Measurements from ENCODE around the gene NCKAP5L. TPM values are rescaled to one million over a fixed set of nuclear protein-coding genes. Genes with fewer than 3 reads are reported as not detected.

Gene NCKAP5L
- total RNA-seq, 3 donors from 2014 or later (not counting 1 experiment from before 2014, with no cell fraction given), result 16.7 to 19.3 (median 16.8) TPM

- Histone ChIP-seq H3K27ac (ENCODE audit: low read length) (no peak overlapping the region), H3K36me3 (ENCODE audit: control insufficient read depth, insufficient read depth, low read length) (no peaks in the 10 kb centered on the region), H3K9me3 (ENCODE audit: control insufficient read depth, insufficient read depth, low read length) (no peaks in the 10 kb centered on the region), H3K4me3 (ENCODE audit: low read length) (no peak overlapping the region), H3K4me1 (ENCODE audit: control insufficient read depth, insufficient read depth, low read length) (no peaks in the 10 kb centered on the region), H3K27me3 (ENCODE audit: control insufficient read depth, insufficient read depth, low read length) (no peaks in the 10 kb centered on the region)
- no peak for DNase-seq
- Mint-ChIP-seq H3K27me3 (ENCODE audit: low read depth in 2 of 2) (peaks cover 0 to 10% of the 10 kb centered on the region in 2 donors), H3K27ac (no peak overlapping the region), H3K36me3 (no peaks in the 10 kb centered on the region), H3K4me3 (no peak overlapping the region), H3K4me1 (peaks cover 0 to 5% of the 10 kb centered on the region in 2 donors), H3K9me3 (no peaks in the 10 kb centered on the region)
- intact Hi-C loops (cut with micrococcal nuclease), result loop anchor here (5.0 kb wide), 1 partner anchor 192 kb away; the partner anchor contains the start of gene ASIC1
- no peak for TF ChIP-seq CTCF (IDR thresholded peaks at IDR 0.05)
- ATAC-seq, result no peak
- 85% methylated on average over 7 of the region's 8 CpGs for WGBS (ENCODE audit: insufficient coverage)
These were observed 37.5 kb upstream of the NCKAP5L start for GRCh38 chr12:49865782-49866135.

- no peak overlapping the region for H3K27ac Mint-ChIP-seq
- no peak for DNase-seq
These were observed 37.0 kb upstream of the NCKAP5L start for GRCh38 chr12:49865109-49865781.

GRCh38 chr12:49864798-49865090, 36.5 kb upstream of the NCKAP5L start:
- no peak for ATAC-seq
- Histone ChIP-seq H3K4me1 (ENCODE audit: control insufficient read depth, insufficient read depth, low read length) (no peaks in the 10 kb centered on the region), H3K9me3 (ENCODE audit: control insufficient read depth, insufficient read depth, low read length) (no peaks in the 10 kb centered on the region), H3K27ac (ENCODE audit: low read length) (no peak overlapping the region), H3K4me3 (ENCODE audit: low read length) (no peak overlapping the region), H3K36me3 (ENCODE audit: control insufficient read depth, insufficient read depth, low read length) (no peaks in the 10 kb centered on the region), H3K27me3 (ENCODE audit: control insufficient read depth, insufficient read depth, low read length) (no peaks in the 10 kb centered on the region)
- Mint-ChIP-seq H3K36me3 (no peaks in the 10 kb centered on the region), H3K4me3 (no peak overlapping the region), H3K27me3 (ENCODE audit: low read depth in 2 of 2) (peaks cover 2 to 10% of the 10 kb centered on the region in 2 donors), H3K9me3 (no peaks in the 10 kb centered on the region), H3K4me1 (peaks cover 0 to 5% of the 10 kb centered on the region in 2 donors), H3K27ac (no peak overlapping the region)
- TF ChIP-seq CTCF (IDR thresholded peaks at IDR 0.05), result no peak
- intact Hi-C loops (cut with micrococcal nuclease), result loop anchor here (5.0 kb wide), 1 partner anchor 193 kb away; the partner anchor contains the start of gene ASIC1
- no peak for DNase-seq
- 70% methylated on average over 2 of the region's 2 CpGs for WGBS (ENCODE audit: insufficient coverage)

More at GRCh38 chr12:49865109-49865781, 37.0 kb upstream of the NCKAP5L start:
- H3K4me1 ChIP-seq (ENCODE audit: control insufficient read depth, insufficient read depth, low read length), result no peaks in the 10 kb centered on the region
- no peaks in the 10 kb centered on the region for H3K36me3 ChIP-seq (ENCODE audit: control insufficient read depth, insufficient read depth, low read length)
- intact Hi-C loops (cut with micrococcal nuclease), result loop anchor here (5.0 kb wide), 1 partner anchor 192 kb away; the partner anchor contains the start of gene ASIC1
- Mint-ChIP-seq H3K4me1 (peaks cover 0 to 5% of the 10 kb centered on the region in 2 donors), H3K27me3 (ENCODE audit: low read depth in 2 of 2) (peaks cover 0 to 10% of the 10 kb centered on the region in 2 donors), H3K9me3 (no peaks in the 10 kb centered on the region), H3K36me3 (no peaks in the 10 kb centered on the region), H3K4me3 (no peak overlapping the region)
- H3K4me3 ChIP-seq (ENCODE audit: low read length), result no peak overlapping the region
- no peak overlapping the region for H3K27ac ChIP-seq (ENCODE audit: low read length)
- TF ChIP-seq CTCF (IDR thresholded peaks at IDR 0.05), result no peak
- no peaks in the 10 kb centered on the region for H3K27me3 ChIP-seq (ENCODE audit: control insufficient read depth, insufficient read depth, low read length)
- H3K9me3 ChIP-seq (ENCODE audit: control insufficient read depth, insufficient read depth, low read length), result no peaks in the 10 kb centered on the region
- WGBS (ENCODE audit: insufficient coverage), result 78% methylated on average over 13 of the region's 13 CpGs
- ATAC-seq, result no peak
